Stimulated activated CD4-positive, alpha-beta T cell treated with anti-CD3 and anti-CD28 coated beads, TNF-alpha, amount 100 ng/mL, for 4 hours (primary cell): ENCODE results near the gene ALOX5AP.

Experiments used
- DNase-seq, 3 experiments: peaks; one replicate each; pipeline ENCODE4 v3.0.0-alpha.2; 2020; ENCODE audit warnings: low read depth in 3 of 3

ALOX5AP gene

GRCh38 chr13:30796631-30797601, 61.6 kb downstream of the ALOX5AP start:
- DNase-seq, result no peak

GRCh38 chr13:30797847-30798535, 62.6 kb downstream of the ALOX5AP start:
- no peak for DNase-seq

- DNase-seq, result no peak
Observed at GRCh38 chr13:30798776-30799355, 63.5 kb downstream of the ALOX5AP start.

GRCh38 chr13:30799356-30799824, 64.0 kb downstream of the ALOX5AP start:
- DNase-seq, result no peak

DNA sequence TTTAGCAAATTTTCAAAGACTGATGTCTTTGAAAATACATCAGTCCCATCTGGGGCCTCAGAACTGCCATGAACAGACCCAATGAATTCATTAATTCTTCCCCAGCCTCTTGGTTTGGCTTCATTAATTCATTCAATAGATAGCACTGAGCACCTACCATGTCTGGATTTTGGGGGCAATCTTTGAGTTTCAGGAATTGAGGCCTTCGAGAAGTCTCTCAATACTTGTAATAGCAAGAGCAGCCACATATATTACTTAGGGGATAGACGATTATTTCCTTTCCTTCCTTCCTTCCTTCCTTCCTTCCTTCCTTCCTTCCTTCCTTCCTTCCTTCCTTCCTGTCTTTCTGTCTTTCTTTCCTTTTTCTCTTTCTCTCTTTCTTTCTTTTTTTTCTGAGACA, 64.8 kb downstream of the ALOX5AP start:
- DNase-seq, result no peak

DNA sequence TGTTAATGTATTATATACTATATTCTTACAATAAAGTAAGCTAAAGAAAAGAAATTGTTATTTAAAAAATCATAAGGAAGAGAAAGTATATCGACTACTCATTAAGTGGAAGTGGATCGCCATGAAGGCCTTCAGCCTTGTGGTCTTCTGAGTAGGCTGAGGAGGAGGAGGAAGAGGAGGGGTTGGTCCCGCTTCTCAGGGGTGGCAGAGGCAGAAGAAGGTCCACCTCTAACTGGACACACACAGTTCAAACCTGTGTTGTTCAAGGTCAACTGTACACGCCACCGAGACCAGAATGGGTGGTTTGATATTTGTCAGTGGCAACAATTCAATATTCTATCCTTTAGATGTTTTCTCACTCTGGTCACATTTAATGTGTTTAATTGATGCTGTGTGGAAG, 67.2 kb downstream of the ALOX5AP start:
- DNase-seq, result no peak

- DNase-seq, result peak; percentile 63 to 69 (median 65)
Observed at GRCh38 chr13:30802953-30803478, 67.7 kb downstream of the ALOX5AP start.

DNA sequence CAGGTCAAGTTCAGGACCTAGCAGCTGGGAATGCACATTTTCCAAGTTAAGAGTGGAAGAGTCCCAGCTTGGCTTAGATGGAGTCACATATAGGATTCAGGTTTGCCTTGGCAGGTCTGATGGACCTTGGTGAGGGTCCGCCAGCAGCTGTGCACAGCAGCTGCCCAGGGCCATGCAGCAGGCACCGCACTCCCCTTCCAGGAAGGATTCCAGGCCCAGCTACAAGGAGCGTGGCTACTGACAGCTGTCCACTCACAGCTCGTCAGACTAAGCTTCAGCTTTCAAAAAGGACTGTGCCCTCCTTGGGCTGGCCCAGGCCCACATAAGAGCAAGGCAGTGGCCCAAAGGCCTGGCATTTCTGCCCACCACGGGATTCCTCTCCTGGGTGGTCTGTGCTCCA, 68.4 kb downstream of the ALOX5AP start:
- no peak for DNase-seq

DNA sequence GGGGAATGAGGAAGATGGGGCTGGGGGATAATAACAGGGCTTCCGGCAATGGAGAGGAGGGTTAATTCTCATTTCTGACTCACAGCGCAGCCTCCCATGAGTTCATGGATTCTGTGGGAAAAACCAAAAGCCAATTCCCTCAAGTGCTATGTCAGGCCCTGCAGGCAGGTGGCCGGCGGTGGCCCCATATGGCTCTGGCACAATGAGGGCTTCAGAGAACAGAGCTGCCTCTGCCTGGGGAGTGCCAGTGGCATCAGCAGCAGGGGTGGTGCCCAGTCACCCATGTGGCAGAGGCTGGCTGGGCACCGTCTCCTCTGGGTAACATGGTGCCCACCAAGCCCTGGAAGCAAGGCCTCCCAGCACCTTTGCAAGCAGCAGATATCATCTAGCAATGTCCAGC, 69.1 kb downstream of the ALOX5AP start:
- no peak for DNase-seq

DNA sequence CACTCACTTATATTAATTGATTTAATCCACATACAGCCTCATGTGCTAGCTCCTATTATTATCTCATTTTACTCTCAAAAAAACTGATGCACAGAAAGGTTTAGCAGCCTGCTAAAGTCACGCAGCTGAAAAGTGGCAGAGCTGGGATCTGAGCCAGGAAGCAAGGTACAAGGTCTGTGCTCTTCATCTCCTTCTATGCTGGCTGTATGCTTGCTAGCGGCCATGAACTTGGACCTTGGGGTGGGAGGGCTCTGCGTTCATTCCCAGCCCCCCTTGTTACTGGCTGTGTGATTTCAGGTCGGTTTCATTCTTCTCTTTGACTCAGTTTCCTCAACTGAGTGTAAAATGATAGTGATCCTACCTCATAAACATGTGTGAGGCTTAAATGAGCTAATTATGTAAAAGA, 69.8 kb downstream of the ALOX5AP start:
- DNase-seq, result no peak

GRCh38 chr13:30805603-30806011, 70.3 kb downstream of the ALOX5AP start:
- no peak for DNase-seq

- no peak for DNase-seq
Observed at GRCh38 chr13:30806784-30807183, 71.4 kb downstream of the ALOX5AP start.

GRCh38 chr13:30807392-30807791, 72.0 kb downstream of the ALOX5AP start:
- no peak for DNase-seq

DNA sequence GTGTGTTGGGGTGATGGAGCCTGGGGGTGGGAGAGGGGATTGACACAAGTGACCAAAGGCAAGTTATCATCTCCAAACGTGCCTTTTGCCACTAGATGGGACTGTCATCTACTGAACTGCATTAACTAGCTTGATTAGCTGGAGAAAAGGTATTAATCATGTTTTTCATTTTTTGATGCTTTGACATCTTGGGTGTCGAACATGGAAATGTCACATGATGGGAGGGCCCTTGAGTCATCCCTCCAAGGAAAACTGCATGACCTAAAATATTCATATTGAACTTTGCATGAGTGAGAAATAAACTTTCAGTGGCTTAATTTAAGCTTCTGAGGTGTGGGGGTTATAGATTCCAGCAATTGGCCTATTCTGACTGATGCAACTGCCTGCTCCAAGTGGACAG, 73.3 kb downstream of the ALOX5AP start:
- DNase-seq, result no peak

DNA sequence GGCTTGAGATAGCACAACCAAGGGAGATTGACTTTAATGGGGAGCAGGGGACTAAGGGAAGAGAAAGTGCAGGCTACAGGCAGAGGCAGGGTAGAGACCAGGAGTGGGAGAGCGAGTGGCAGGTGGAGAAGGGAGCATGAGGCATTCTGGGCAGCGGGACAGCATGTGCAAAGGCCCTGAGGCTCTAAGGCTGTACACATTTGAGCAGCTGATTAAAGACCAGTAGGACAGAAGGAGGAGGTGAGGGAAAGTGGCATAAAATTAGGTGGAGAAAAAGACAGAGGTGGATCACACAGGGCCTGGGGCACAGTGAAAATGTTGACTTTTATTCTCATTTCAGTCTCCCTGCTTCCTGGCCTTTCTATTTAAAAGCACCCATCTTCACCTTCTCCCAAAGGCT, 74.4 kb downstream of the ALOX5AP start:
- DNase-seq, result no peak

GRCh38 chr13:30810261-30810701, 74.9 kb downstream of the ALOX5AP start:
- DNase-seq, result no peak

DNA sequence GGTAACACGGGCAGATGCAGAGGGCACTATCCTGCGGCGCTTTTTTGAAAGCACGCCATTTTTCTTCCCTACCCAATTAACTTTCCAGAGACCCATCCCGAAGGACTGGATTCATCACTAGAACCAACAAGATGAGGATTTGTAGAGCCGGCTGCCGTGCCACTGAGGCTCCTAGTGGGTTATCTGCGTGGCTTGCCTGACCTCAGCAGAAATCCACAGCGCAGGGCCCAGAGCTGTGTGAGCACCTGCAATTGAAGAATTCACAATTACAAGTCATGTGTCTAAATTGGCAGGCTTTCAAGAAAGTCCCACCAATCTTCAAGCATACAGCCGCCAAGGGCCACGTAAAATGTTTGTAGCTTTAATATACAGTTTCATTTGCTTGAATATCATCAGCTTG, 75.5 kb downstream of the ALOX5AP start:
- no peak for DNase-seq
